Neural cell (in vitro differentiated cells): ENCODE results near the gene SCNN1G. TPM values are rescaled to one million over a fixed set of nuclear protein-coding genes. Genes with fewer than 3 reads are reported as not detected.

Experiments used
- H2AFZ ChIP-seq: fragments of 200-600, 300-800 bp; sonication (generic), shearing (Covaris generic); 2 replicates; pipeline ENCODE4 v1.6.0; 2014; ENCODE audit warnings: low read depth, mild to moderate bottlenecking, antibody characterized with exemption, low read length, moderate library complexity
- H3F3A ChIP-seq: fragments of 200-600 bp; shearing (Covaris generic); 2 replicates; pipeline ENCODE4 v1.6.1; 2016; ENCODE audit warnings: mild to moderate bottlenecking, moderate library complexity, mixed read lengths, antibody characterized with exemption, low read length; ENCODE audit not compliant: insufficient read depth, poor library complexity, severe bottlenecking
- H3K27ac ChIP-seq: fragments of 200-600, 300-800 bp; sonication (generic), shearing (Covaris generic); 2 replicates; pipeline ENCODE4 v1.5.1; 2014; ENCODE audit warnings: mild to moderate bottlenecking, low read length, moderate library complexity
- H3K27me3 ChIP-seq: fragments of 300-800, 200-600 bp; sonication (generic), shearing (Covaris generic); 2 replicates; pipeline ENCODE4 v1.6.0; 2014; ENCODE audit warnings: mild to moderate bottlenecking, low read depth, low read length, moderate library complexity; ENCODE audit not compliant: insufficient read depth
- H3K36me3 ChIP-seq: fragments of 300-800, 200-600 bp; sonication (generic), shearing (Covaris generic); 2 replicates; pipeline ENCODE4 v1.5.1; 2014; ENCODE audit warnings: mild to moderate bottlenecking, antibody characterized with exemption, low read length, moderate library complexity; ENCODE audit not compliant: insufficient read depth
- H3K4me2 ChIP-seq: fragments of 300-800, 200-600 bp; sonication (generic), shearing (Covaris generic); 2 replicates; pipeline ENCODE4 v1.6.0; 2014; ENCODE audit warnings: mild to moderate bottlenecking, low read length
- H3K4me3 ChIP-seq: fragments of 300-800, 200-600 bp; sonication (generic), shearing (Covaris generic); 2 replicates; pipeline ENCODE4 v1.5.1; 2014; ENCODE audit warnings: mild to moderate bottlenecking, low read length, moderate library complexity
- H3K79me2 ChIP-seq: fragments of 200-600 bp; shearing (Covaris generic); replicated peaks from 2 replicates; pipeline ENCODE4 v1.6.0; 2014; ENCODE audit warnings: mild to moderate bottlenecking, low read length, moderate library complexity; ENCODE audit not compliant: insufficient read depth
- H3K9ac ChIP-seq: fragments of 300-800, 200-600 bp; sonication (generic), shearing (Covaris generic); 2 replicates; pipeline ENCODE4 v1.6.1; 2016; ENCODE audit warnings: mild to moderate bottlenecking, low read length, mixed read lengths
- H3K9me2 ChIP-seq: fragments of 200-600 bp; shearing (Covaris generic); 2 replicates; pipeline ENCODE4 v1.6.1; 2016; ENCODE audit warnings: mild to moderate bottlenecking, low read length, mixed read lengths; ENCODE audit not compliant: insufficient read depth
- H3K9me3 ChIP-seq: fragments of 200-600, 300-800 bp; sonication (generic), shearing (Covaris generic); 2 replicates; pipeline ENCODE4 v1.6.1; 2016; ENCODE audit warnings: mild to moderate bottlenecking, mixed run types, low read length, moderate library complexity, mixed read lengths
- H4K20me1 ChIP-seq: fragments of 200-600 bp; shearing (Covaris generic); 2 replicates; pipeline ENCODE4 v1.6.1; 2016; ENCODE audit warnings: mild to moderate bottlenecking, mixed run types; ENCODE audit not compliant: insufficient read depth
- EP300 ChIP-seq: fragments of 450-650 bp; conservative IDR thresholded peaks from 2 replicates; pipeline ENCODE4 v1.6.1; 2014; ENCODE audit warnings: antibody characterized with exemption, mild to moderate bottlenecking, moderate library complexity; ENCODE audit not compliant: poor library complexity, severe bottlenecking
- EZH2 ChIP-seq: fragments of 200-600, 300-800 bp; shearing (Covaris generic), sonication (generic); IDR thresholded peaks from 2 replicates; pipeline ENCODE4 v1.6.1; 2014; ENCODE audit warnings: antibody characterized with exemption, low read length, borderline replicate concordance, mild to moderate bottlenecking; ENCODE audit not compliant: insufficient read depth, poor library complexity, severe bottlenecking
- MXI1 ChIP-seq: fragments of 450-650 bp; conservative IDR thresholded peaks from 2 replicates; pipeline ENCODE4 v1.6.1; 2014; ENCODE audit warnings: antibody characterized with exemption, mild to moderate bottlenecking; ENCODE audit not compliant: poor library complexity, severe bottlenecking
- POLR2AphosphoS5 ChIP-seq: IDR thresholded peaks from 2 replicates; pipeline ENCODE4 v1.6.1; 2012
- RAD21 ChIP-seq: fragments of 450-650 bp; conservative IDR thresholded peaks from 2 replicates; pipeline ENCODE4 v1.6.1; 2014; ENCODE audit warnings: antibody characterized with exemption, mild to moderate bottlenecking, moderate library complexity
- SMC3 ChIP-seq: fragments of 450-650 bp; conservative IDR thresholded peaks from 2 replicates; pipeline ENCODE4 v1.6.1; 2014; ENCODE audit warnings: antibody characterized with exemption, mild to moderate bottlenecking, moderate library complexity; ENCODE audit not compliant: poor library complexity
- TAF1 ChIP-seq: IDR thresholded peaks from 2 replicates; pipeline ENCODE4 v1.6.1; 2012; ENCODE audit warnings: low read depth
- polyA plus RNA-seq: library from polyadenylated mRNA; depleted of rRNA; stranded (reverse); fragments of >200 nt; gene quantifications from 2 replicates; pipeline ENCODE4 v1.2.3, GENCODE V29; 2014
- TF ChIP-seq, protein P1 (sequence below): fragments of 450-650 bp; IDR thresholded peaks from 2 replicates; pipeline ENCODE4 v1.5.1; 2014; ENCODE audit warnings: antibody characterized with exemption, mild to moderate bottlenecking, moderate library complexity; ENCODE audit not compliant: poor library complexity, severe bottlenecking
- TF ChIP-seq, protein P2 (sequence below): IDR thresholded peaks from 2 replicates; pipeline ENCODE4 v1.6.1; 2012; ENCODE audit warnings: borderline replicate concordance

Gene SCNN1G
- polyA plus RNA-seq, 1 donor from 2014 or later = not detected

DNA sequence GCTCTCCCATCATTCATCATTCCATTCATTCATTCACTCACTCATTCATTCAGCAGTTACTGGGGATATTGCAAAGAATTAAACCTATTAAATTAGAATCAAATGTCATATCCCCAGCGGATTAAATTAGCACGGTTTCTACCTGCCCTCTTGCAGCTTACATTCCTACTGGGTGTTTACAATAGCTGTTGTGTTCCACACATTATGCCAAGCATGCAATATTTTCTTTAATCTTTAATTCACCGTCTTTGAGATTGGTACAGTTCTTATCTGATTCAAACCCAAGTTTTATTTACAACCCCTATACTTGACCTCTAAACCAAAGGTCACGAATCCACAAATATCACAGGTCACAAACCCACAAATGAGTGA, 32.6 kb upstream of the SCNN1G start:
- Histone ChIP-seq H3K27ac (peak overlapping the region; percentile 60), H3K9me2 (no peaks in the 10 kb centered on the region), H3K4me2 (peak overlapping the region; percentile 65), H3K36me3 (no peaks in the 10 kb centered on the region), H3K9ac (peak overlapping the region; percentile 68), H2AFZ (peak overlapping the region; percentile 97), H4K20me1 (no peaks in the 10 kb centered on the region), H3K79me2 (peaks cover 19% of the 10 kb centered on the region), H3K4me3 (peak overlapping the region; percentile 88), H3K9me3 (no peaks in the 10 kb centered on the region), H3K27me3 (no peaks in the 10 kb centered on the region), H3F3A (no peaks in the 10 kb centered on the region)
- TF ChIP-seq RAD21 = no peak

DNA sequence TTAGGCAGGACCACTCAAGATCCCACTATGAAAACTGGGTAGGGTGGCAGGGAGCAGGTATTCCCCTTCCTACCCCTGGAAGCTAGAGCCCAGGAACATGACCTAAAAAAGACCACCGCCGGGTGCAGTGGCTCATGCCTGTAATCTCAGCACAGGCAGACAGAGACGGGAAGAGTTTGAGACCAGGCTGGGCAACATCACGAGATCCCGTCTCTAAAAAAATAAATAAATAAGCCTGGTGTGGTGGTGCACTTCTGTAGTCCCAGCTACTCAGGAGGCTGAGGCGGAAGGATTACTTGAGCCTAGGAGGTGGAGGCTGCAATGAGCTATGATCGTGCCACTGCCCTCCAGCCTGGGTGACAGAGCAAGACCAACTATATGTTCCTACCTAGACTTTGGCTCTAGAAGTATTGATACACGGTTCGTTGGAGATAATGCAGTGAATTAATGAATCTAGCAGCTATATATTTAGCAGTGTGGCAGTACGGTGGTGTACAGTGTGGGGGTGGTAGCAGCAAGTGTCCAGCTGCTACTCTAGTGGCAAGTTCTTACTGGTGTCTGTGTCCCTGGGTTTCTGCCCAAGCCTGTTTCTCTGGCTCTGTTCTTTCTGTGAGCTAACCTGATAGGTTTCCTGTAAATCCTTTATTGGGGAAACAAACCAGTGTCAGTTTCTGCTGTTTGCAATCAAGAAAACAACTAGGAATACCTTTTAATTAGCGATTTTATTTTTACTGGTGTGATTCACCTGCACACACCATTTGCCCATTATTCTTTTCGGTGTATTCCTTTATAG, 30.0 kb upstream of the SCNN1G start:
- H3K36me3 ChIP-seq = no peaks in the 10 kb centered on the region
- H3F3A ChIP-seq = no peaks in the 10 kb centered on the region
- H4K20me1 ChIP-seq = no peaks in the 10 kb centered on the region
- no peak overlapping the region for H3K27ac ChIP-seq
- no peak overlapping the region for H3K4me2 ChIP-seq
- no peaks in the 10 kb centered on the region for H3K9me2 ChIP-seq
- no peak overlapping the region for H3K9ac ChIP-seq
- no peak for TF ChIP-seq POLR2AphosphoS5
- no peak for TF ChIP-seq TAF1
- TF ChIP-seq SMC3 = no peak
- TF ChIP-seq EP300 = no peak
- TF ChIP-seq MXI1 = no peak
- TF ChIP-seq, protein P1, sequence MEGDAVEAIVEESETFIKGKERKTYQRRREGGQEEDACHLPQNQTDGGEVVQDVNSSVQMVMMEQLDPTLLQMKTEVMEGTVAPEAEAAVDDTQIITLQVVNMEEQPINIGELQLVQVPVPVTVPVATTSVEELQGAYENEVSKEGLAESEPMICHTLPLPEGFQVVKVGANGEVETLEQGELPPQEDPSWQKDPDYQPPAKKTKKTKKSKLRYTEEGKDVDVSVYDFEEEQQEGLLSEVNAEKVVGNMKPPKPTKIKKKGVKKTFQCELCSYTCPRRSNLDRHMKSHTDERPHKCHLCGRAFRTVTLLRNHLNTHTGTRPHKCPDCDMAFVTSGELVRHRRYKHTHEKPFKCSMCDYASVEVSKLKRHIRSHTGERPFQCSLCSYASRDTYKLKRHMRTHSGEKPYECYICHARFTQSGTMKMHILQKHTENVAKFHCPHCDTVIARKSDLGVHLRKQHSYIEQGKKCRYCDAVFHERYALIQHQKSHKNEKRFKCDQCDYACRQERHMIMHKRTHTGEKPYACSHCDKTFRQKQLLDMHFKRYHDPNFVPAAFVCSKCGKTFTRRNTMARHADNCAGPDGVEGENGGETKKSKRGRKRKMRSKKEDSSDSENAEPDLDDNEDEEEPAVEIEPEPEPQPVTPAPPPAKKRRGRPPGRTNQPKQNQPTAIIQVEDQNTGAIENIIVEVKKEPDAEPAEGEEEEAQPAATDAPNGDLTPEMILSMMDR = no peak
- TF ChIP-seq RAD21 = no peak
- TF ChIP-seq EZH2 = no peak
- TF ChIP-seq, protein P2, sequence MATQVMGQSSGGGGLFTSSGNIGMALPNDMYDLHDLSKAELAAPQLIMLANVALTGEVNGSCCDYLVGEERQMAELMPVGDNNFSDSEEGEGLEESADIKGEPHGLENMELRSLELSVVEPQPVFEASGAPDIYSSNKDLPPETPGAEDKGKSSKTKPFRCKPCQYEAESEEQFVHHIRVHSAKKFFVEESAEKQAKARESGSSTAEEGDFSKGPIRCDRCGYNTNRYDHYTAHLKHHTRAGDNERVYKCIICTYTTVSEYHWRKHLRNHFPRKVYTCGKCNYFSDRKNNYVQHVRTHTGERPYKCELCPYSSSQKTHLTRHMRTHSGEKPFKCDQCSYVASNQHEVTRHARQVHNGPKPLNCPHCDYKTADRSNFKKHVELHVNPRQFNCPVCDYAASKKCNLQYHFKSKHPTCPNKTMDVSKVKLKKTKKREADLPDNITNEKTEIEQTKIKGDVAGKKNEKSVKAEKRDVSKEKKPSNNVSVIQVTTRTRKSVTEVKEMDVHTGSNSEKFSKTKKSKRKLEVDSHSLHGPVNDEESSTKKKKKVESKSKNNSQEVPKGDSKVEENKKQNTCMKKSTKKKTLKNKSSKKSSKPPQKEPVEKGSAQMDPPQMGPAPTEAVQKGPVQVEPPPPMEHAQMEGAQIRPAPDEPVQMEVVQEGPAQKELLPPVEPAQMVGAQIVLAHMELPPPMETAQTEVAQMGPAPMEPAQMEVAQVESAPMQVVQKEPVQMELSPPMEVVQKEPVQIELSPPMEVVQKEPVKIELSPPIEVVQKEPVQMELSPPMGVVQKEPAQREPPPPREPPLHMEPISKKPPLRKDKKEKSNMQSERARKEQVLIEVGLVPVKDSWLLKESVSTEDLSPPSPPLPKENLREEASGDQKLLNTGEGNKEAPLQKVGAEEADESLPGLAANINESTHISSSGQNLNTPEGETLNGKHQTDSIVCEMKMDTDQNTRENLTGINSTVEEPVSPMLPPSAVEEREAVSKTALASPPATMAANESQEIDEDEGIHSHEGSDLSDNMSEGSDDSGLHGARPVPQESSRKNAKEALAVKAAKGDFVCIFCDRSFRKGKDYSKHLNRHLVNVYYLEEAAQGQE = no peak
- H2AFZ ChIP-seq = no peak overlapping the region
- no peak overlapping the region for H3K4me3 ChIP-seq
- H3K9me3 ChIP-seq = no peaks in the 10 kb centered on the region
- H3K79me2 ChIP-seq = peaks cover 10% of the 10 kb centered on the region
- H3K27me3 ChIP-seq = no peaks in the 10 kb centered on the region
